ENCODE data around the gene KLHL29.

KLHL29 gene

DNA sequence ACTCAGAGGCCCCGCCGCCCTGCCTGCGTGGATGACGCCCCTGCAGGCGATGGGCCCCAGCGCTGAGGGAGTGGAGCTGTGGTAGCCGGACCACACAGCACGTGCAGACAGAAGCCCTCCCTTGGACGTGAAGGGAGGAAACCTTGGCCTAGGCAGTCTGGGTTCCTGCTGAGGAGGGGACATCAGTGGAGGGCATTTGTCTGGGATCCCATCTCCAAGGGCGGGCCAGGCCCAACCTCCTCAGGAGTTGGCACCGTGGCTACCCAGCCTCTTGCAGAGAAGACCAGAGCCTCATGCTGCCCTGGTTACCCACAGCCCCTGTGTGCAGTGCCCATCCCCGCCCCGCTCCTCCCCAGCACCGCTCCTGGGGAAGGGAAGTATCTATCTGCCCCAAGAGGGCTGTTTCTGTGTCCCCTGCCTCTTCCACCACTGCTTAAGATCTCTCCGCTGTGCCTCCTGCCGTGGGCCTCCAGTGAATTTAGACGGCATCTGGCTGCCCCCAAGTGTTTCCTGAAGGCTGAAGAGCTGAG is 241.8 kb downstream of the KLHL29 start:
- no peaks in the 10 kb centered on the region for H3K27me3 ChIP-seq (ENCODE audit: insufficient read depth, poor library complexity, severe bottlenecking)
- DNase-seq (ENCODE audit: low read depth in 1 of 2, low spot score in 1 of 2) = no peak
- no peak overlapping the region for H3K27ac ChIP-seq (replicated peaks)
- H3K4me3 ChIP-seq (replicated peaks; ENCODE audit: insufficient read depth, low read length) = no peak overlapping the region
- TF ChIP-seq POLR2AphosphoS5 (IDR thresholded peaks at IDR 0.05; ENCODE audit: low read depth) (no peak), CTCF (IDR thresholded peaks at IDR 0.05; ENCODE audit: insufficient read depth, low read length) (no peak)
- TF ChIP-seq, protein P1, sequence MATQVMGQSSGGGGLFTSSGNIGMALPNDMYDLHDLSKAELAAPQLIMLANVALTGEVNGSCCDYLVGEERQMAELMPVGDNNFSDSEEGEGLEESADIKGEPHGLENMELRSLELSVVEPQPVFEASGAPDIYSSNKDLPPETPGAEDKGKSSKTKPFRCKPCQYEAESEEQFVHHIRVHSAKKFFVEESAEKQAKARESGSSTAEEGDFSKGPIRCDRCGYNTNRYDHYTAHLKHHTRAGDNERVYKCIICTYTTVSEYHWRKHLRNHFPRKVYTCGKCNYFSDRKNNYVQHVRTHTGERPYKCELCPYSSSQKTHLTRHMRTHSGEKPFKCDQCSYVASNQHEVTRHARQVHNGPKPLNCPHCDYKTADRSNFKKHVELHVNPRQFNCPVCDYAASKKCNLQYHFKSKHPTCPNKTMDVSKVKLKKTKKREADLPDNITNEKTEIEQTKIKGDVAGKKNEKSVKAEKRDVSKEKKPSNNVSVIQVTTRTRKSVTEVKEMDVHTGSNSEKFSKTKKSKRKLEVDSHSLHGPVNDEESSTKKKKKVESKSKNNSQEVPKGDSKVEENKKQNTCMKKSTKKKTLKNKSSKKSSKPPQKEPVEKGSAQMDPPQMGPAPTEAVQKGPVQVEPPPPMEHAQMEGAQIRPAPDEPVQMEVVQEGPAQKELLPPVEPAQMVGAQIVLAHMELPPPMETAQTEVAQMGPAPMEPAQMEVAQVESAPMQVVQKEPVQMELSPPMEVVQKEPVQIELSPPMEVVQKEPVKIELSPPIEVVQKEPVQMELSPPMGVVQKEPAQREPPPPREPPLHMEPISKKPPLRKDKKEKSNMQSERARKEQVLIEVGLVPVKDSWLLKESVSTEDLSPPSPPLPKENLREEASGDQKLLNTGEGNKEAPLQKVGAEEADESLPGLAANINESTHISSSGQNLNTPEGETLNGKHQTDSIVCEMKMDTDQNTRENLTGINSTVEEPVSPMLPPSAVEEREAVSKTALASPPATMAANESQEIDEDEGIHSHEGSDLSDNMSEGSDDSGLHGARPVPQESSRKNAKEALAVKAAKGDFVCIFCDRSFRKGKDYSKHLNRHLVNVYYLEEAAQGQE (IDR thresholded peaks at IDR 0.05; ENCODE audit: insufficient replicate concordance, low read depth) = no peak

GRCh38 chr2:23627236-23628009 is 242.4 kb downstream of the KLHL29 start:
- TF ChIP-seq SPI1 (IDR thresholded peaks at IDR 0.05; ENCODE audit: borderline replicate concordance, low read depth) = no peak
- no peak for TF ChIP-seq CTCF (IDR thresholded peaks at IDR 0.05; ENCODE audit: insufficient read depth, low read length)
- Histone ChIP-seq H3K4me3 (replicated peaks; ENCODE audit: insufficient read depth, low read length) (no peak overlapping the region), H3K27me3 (ENCODE audit: insufficient read depth, poor library complexity, severe bottlenecking) (no peaks in the 10 kb centered on the region), H3K27ac (replicated peaks) (no peak overlapping the region)
- no peak for DNase-seq (ENCODE audit: low read depth in 1 of 2, low spot score in 1 of 2)

DNA sequence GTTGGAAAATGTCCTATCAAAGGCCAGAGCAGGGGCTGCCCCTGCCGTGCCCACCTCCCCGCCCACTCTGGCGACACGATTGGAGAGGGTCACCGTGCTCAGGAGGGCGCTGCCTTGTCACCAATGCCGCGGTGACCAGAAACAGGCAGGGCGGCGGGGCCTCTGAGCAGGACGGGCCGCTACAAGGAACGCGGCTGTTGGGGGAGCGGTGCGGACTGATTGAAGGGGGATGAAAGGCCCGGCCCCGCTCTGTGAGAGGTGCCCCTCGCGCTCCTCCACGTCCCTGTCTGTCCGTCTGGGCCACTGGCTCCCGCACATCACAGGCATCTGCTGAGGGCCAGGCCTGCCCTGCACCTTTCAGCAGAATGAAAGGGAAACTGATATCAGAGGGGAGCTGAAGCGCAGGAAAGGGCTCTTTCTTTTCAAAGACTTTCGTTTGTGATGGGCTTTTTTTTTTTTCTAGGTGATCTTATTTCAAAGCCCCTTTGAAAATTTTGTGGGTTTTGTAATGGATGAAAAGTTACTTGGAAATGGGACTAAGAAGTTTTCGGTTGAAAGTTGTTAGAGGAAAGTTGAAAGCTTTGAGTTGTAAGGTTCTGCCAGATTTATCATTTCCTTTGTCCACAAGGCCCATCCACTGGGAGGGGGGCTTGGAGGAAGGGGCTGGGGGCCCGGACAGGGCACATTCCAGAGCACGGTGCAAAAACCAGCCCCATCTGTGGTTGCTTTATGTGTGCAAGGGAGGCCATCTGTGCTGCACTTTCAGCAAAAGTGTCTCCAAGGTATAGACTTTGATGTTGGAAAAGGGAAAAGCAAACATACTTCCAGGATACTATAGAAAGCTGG is 244.2 kb downstream of the KLHL29 start:
- Histone ChIP-seq H3K27ac (replicated peaks) (no peak overlapping the region), H3K27me3 (ENCODE audit: insufficient read depth, poor library complexity, severe bottlenecking) (no peaks in the 10 kb centered on the region), H3K4me3 (replicated peaks; ENCODE audit: insufficient read depth, low read length) (no peak overlapping the region)
- no peak for TF ChIP-seq SPI1 (IDR thresholded peaks at IDR 0.05; ENCODE audit: borderline replicate concordance, low read depth)
- no peak for DNase-seq (ENCODE audit: low read depth in 1 of 2, low spot score in 1 of 2)

- TF ChIP-seq SPI1 (IDR thresholded peaks at IDR 0.05; ENCODE audit: borderline replicate concordance, low read depth) (no peak), POLR2AphosphoS5 (IDR thresholded peaks at IDR 0.05; ENCODE audit: low read depth) (no peak)
- Histone ChIP-seq H3K27me3 (ENCODE audit: insufficient read depth, poor library complexity, severe bottlenecking) (no peaks in the 10 kb centered on the region), H3K27ac (replicated peaks) (no peak overlapping the region), H3K4me3 (replicated peaks; ENCODE audit: insufficient read depth, low read length) (no peak overlapping the region)
- no peak for DNase-seq (ENCODE audit: low read depth in 1 of 2, low spot score in 1 of 2)
Observed at GRCh38 chr2:23629772-23630480, 244.9 kb downstream of the KLHL29 start.

GRCh38 chr2:23630961-23631360 is 246.0 kb downstream of the KLHL29 start:
- no peak overlapping the region for H3K27ac ChIP-seq (replicated peaks)
- no peak for TF ChIP-seq POLR2AphosphoS5 (IDR thresholded peaks at IDR 0.05; ENCODE audit: low read depth)
- TF ChIP-seq, protein P1 (IDR thresholded peaks at IDR 0.05; ENCODE audit: insufficient replicate concordance, low read depth) = no peak
- no peak for TF ChIP-seq CTCF (IDR thresholded peaks at IDR 0.05; ENCODE audit: insufficient read depth, low read length)
- no peak for TF ChIP-seq GABPA (IDR thresholded peaks at IDR 0.05; ENCODE audit: low read depth)
- no peak for TF ChIP-seq SPI1 (IDR thresholded peaks at IDR 0.05; ENCODE audit: borderline replicate concordance, low read depth)
- no peak for DNase-seq (ENCODE audit: low read depth in 1 of 2, low spot score in 1 of 2)
- H3K4me3 ChIP-seq (replicated peaks; ENCODE audit: insufficient read depth, low read length) = no peak overlapping the region
- H3K27me3 ChIP-seq (ENCODE audit: insufficient read depth, poor library complexity, severe bottlenecking) = no peaks in the 10 kb centered on the region

Data from HL-60 (cell line).